ENCODE data around the gene FRK.
"Not testable (repeated sequence)": the region's sequence is repeated elsewhere in the genome, so short reads cannot be mapped to it uniquely, and the experiment has no call there.

Gene FRK

DNA sequence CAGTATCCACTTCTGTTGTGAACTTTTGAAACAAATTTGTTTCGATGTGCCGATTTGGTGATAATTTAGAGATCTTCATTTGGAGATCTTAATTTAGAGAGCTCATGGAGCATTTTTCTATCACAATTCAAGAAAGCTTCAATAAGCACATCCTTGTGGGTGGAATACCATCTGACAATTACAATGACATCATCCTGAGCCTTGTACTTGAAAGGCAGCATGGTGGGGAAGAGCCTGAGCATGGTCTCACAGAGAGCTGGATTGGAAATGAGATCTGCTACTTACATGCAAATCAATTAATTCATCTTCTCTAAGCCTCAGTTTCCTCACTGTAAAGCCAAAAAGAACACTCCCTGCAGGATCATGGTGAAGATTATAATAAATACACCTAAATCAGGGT, 75.9 kb downstream of the FRK start:
- H3K4me3 ChIP-seq (ENCODE audit: low read depth, low read length) = no peak overlapping the region

DNA sequence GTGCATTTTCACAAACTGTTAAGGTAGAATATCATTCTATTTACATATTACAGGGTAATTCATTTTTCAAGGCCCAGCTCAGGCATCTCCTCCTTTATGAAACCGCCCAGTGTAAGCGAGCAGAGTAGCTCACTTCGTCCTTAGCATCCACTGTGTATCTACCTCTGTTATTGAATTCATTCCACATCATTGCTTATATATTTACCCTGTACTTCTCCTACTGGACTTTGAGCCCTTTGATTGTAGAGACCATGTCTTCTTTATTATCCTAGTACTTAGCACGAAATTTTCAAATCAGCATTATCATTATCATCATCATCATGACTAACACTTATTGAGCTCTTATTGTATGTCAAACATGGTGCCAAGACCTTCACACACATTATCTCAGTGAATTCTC, 76.7 kb downstream of the FRK start:
- H3K27me3 ChIP-seq (ENCODE audit: control insufficient read depth, insufficient read depth, low read length) = no peaks in the 10 kb centered on the region

More for the DNA sequence above, 75.9 kb downstream of the FRK start:
- no peak overlapping the region for H3K9ac ChIP-seq (ENCODE audit: low read depth, low read length)
- no peaks in the 10 kb centered on the region for H3K27me3 ChIP-seq (ENCODE audit: control insufficient read depth, insufficient read depth, low read length)
- no peaks in the 10 kb centered on the region for H3K4me1 ChIP-seq (ENCODE audit: control insufficient read depth, insufficient read depth, low read length)
- no peaks in the 10 kb centered on the region for H3K36me3 ChIP-seq (ENCODE audit: control insufficient read depth, insufficient read depth, low read length)
- no peaks in the 10 kb centered on the region for H3K9me3 ChIP-seq (ENCODE audit: control insufficient read depth, insufficient read depth, low read length)

DNA sequence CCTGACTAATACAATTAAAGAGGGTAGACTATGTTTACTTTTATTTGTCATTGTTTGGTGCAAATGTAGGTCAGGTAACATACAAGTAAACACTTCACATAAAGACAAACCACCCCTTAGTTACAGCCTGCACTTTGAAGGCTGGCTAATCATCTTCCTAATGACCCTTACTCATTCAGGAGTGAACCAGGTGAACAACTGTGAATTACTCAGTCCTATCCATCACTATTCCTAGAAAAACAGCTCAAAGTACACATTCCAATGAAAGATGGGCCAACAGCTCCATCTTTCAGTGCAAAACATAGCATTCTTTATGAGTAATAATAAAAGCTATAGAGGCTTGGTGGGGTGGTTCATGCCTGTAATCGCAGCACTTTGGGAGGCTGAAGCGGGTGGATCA, 78.2 kb downstream of the FRK start:
- H3K9me3 ChIP-seq (ENCODE audit: control insufficient read depth, insufficient read depth, low read length) = no peaks in the 10 kb centered on the region
- H3K4me3 ChIP-seq (ENCODE audit: low read depth, low read length) = no peak overlapping the region
- no peaks in the 10 kb centered on the region for H3K27me3 ChIP-seq (ENCODE audit: control insufficient read depth, insufficient read depth, low read length)
- H3K9ac ChIP-seq (ENCODE audit: low read depth, low read length) = no peak overlapping the region
- H3K36me3 ChIP-seq (ENCODE audit: control insufficient read depth, insufficient read depth, low read length) = no peaks in the 10 kb centered on the region
- no peaks in the 10 kb centered on the region for H3K4me1 ChIP-seq (ENCODE audit: control insufficient read depth, insufficient read depth, low read length)

More for the DNA sequence above, 76.7 kb downstream of the FRK start:
- H3K36me3 ChIP-seq (ENCODE audit: control insufficient read depth, insufficient read depth, low read length) = no peaks in the 10 kb centered on the region
- H3K4me1 ChIP-seq (ENCODE audit: control insufficient read depth, insufficient read depth, low read length) = no peaks in the 10 kb centered on the region
- H3K4me3 ChIP-seq (ENCODE audit: low read depth, low read length) = no peak overlapping the region
- no peak overlapping the region for H3K9ac ChIP-seq (ENCODE audit: low read depth, low read length)
- no peaks in the 10 kb centered on the region for H3K9me3 ChIP-seq (ENCODE audit: control insufficient read depth, insufficient read depth, low read length)

DNA sequence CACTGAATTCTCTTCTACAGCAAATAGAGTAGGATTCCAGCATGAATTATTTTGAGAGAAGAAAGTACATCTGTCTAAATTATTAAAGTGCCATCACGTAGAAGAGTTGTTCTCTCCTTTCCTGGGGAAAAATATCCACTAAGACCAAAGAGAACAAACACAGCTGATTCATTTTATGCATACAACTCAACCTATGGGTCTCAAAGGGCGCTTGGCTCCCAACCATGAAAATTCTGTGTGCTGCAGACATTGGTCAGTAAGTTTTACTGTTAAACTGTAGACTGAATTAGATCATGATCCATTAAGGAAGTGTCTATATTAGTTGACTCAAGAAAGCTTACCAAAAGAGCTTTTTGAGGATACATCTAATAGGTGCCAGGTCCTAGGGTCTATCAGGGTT, 83.5 kb downstream of the FRK start:
- Histone ChIP-seq H3K9ac (ENCODE audit: low read depth, low read length) (no peak overlapping the region), H3K27me3 (ENCODE audit: control insufficient read depth, insufficient read depth, low read length) (no peaks in the 10 kb centered on the region), H3K36me3 (ENCODE audit: control insufficient read depth, insufficient read depth, low read length) (no peaks in the 10 kb centered on the region), H3K4me1 (ENCODE audit: control insufficient read depth, insufficient read depth, low read length) (no peaks in the 10 kb centered on the region), H3K9me3 (ENCODE audit: control insufficient read depth, insufficient read depth, low read length) (no peaks in the 10 kb centered on the region), H3K4me3 (ENCODE audit: low read depth, low read length) (no peak overlapping the region)

DNA sequence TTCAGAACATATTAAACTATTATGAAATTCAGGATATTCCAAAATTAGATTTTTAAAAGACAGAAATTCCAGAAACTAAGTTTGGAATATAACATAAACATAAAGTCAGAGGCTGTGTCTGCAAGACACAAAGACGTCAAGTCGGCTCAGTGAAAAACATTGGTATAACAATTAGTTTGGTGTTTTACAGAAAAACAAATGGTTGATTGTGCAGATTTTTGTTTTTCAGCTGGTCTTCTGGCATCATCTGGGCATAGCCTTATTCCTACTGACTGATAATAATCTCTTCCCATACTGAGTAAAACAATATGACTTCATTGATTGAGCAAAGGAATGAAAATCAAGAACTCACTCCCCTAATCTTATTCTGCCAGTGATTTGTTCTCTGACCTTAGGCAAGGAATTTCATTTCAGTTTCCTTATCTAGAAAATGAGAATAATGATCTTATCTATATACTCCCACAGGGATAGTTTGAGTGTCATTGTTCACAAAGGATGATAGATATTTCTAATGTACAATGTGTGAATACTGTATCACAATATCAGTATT, 84.3 kb downstream of the FRK start:
- Histone ChIP-seq H3K9ac (ENCODE audit: low read depth, low read length) (no peak overlapping the region), H3K4me3 (ENCODE audit: low read depth, low read length) (no peak overlapping the region), H3K4me1 (ENCODE audit: control insufficient read depth, insufficient read depth, low read length) (no peaks in the 10 kb centered on the region), H3K27me3 (ENCODE audit: control insufficient read depth, insufficient read depth, low read length) (no peaks in the 10 kb centered on the region), H3K36me3 (ENCODE audit: control insufficient read depth, insufficient read depth, low read length) (no peaks in the 10 kb centered on the region), H3K9me3 (ENCODE audit: control insufficient read depth, insufficient read depth, low read length) (no peaks in the 10 kb centered on the region)

DNA sequence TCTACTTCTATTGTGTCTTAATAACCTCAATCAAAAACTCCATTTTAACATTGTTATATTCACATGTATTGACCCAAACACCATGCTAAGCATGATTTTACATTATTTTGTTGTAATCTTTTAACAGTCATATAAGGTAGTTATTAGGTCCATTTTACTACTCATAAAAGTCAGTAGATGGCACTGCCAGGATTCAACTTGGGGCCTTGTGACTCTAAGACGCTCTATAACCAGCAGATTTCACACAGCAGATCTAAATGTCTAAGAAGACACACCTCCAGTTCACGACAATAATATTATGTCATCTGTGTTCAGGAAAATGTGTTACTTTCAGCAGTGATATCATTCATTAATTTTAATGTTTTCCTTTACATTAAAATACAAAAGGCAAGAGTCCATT, 88.0 kb downstream of the FRK start:
- H3K9me3 ChIP-seq (ENCODE audit: control insufficient read depth, insufficient read depth, low read length) = no peaks in the 10 kb centered on the region
- no peak overlapping the region for H3K4me3 ChIP-seq (ENCODE audit: low read depth, low read length)
- no peaks in the 10 kb centered on the region for H3K36me3 ChIP-seq (ENCODE audit: control insufficient read depth, insufficient read depth, low read length)
- H3K9ac ChIP-seq (ENCODE audit: low read depth, low read length) = no peak overlapping the region
- no peaks in the 10 kb centered on the region for H3K27me3 ChIP-seq (ENCODE audit: control insufficient read depth, insufficient read depth, low read length)
- H3K4me1 ChIP-seq (ENCODE audit: control insufficient read depth, insufficient read depth, low read length) = no peaks in the 10 kb centered on the region

DNA sequence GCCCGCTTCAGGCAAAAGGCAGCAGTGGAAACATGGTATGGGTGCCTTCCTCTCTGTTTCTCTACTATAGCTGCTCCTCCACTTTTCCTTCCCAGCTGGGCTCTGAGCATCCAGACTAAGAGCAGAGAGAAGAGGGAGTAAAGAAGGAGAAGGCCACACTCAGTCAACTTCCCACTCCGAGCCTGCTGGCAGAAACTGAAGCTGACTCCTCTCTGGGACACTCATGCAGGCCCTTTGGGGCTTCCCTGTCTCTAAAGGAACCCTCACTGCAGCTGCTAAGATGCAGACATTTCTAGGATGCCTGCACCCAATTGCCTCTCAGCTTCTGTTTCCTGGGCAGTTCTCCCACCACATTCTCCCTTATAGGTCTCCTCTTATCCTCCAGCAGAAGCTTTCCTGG, 88.9 kb downstream of the FRK start:
- Histone ChIP-seq H3K4me1 (ENCODE audit: control insufficient read depth, insufficient read depth, low read length) (no peaks in the 10 kb centered on the region), H3K4me3 (ENCODE audit: low read depth, low read length) (no peak overlapping the region), H3K36me3 (ENCODE audit: control insufficient read depth, insufficient read depth, low read length) (no peaks in the 10 kb centered on the region), H3K9me3 (ENCODE audit: control insufficient read depth, insufficient read depth, low read length) (no peaks in the 10 kb centered on the region), H3K9ac (ENCODE audit: low read depth, low read length) (no peak overlapping the region), H3K27me3 (ENCODE audit: control insufficient read depth, insufficient read depth, low read length) (no peaks in the 10 kb centered on the region)

DNA sequence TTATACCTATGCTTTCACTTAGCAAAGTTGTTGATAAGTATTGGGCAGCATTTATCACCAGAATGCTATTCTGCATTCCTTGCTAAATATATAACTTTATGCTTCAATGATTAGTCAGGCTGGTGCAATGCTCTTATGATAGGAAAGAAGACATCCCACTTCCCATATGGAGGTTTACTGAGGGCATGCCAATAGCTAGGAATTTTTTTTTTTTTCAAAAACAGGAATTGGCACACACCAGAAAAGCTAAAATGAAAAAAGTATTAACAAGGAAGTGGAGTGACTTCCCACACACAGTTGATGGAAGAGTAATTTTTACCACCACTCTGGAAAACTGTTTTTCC, 90.8 kb downstream of the FRK start:
- H3K4me3 ChIP-seq (ENCODE audit: low read depth, low read length) = no peak overlapping the region
- no peaks in the 10 kb centered on the region for H3K27me3 ChIP-seq (ENCODE audit: control insufficient read depth, insufficient read depth, low read length)
- H3K9me3 ChIP-seq (ENCODE audit: control insufficient read depth, insufficient read depth, low read length) = no peaks in the 10 kb centered on the region
- no peak overlapping the region for H3K9ac ChIP-seq (ENCODE audit: low read depth, low read length)
- H3K36me3 ChIP-seq (ENCODE audit: control insufficient read depth, insufficient read depth, low read length) = no peaks in the 10 kb centered on the region
- H3K4me1 ChIP-seq (ENCODE audit: control insufficient read depth, insufficient read depth, low read length) = no peaks in the 10 kb centered on the region

DNA sequence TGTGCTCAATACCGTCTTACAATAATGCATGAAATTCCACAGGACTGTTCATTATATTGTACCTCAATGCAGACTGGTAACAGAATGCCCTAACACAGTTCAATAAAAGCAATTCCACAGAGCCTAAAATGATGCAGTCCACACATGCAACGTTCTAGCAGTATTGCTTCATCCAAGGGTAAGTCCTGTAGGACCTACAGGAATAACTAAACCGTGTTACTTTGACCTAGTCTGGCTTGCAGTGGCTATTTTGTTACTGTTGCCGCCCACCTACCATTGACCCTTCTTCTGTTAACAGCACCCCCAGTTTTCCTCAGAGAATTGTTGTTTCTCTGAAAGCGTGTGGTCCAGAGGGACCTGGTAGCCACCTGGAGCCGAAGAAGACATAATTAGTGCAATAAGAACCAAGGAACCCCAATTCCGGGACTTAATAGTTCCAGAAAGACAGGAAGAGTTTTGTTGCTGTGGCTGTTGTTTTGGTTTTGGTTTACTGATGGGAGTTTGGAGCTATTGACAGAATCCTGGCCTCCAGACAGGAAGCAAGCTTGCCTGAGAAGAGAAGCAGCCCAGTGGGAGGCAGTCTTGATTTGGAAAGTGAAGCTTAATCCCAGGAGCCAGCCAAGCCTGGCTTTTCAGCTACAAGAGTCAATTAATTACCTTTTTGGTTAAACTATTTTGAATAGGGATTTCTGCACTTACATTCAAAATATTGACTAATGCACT, 91.3 kb downstream of the FRK start:
- no peaks in the 10 kb centered on the region for H3K27me3 ChIP-seq (ENCODE audit: control insufficient read depth, insufficient read depth, low read length)
- no peaks in the 10 kb centered on the region for H3K4me1 ChIP-seq (ENCODE audit: control insufficient read depth, insufficient read depth, low read length)
- H3K9ac ChIP-seq (ENCODE audit: low read depth, low read length) = no peak overlapping the region
- H3K36me3 ChIP-seq (ENCODE audit: control insufficient read depth, insufficient read depth, low read length) = no peaks in the 10 kb centered on the region
- H3K4me3 ChIP-seq (ENCODE audit: low read depth, low read length) = no peak overlapping the region
- no peaks in the 10 kb centered on the region for H3K9me3 ChIP-seq (ENCODE audit: control insufficient read depth, insufficient read depth, low read length)

DNA sequence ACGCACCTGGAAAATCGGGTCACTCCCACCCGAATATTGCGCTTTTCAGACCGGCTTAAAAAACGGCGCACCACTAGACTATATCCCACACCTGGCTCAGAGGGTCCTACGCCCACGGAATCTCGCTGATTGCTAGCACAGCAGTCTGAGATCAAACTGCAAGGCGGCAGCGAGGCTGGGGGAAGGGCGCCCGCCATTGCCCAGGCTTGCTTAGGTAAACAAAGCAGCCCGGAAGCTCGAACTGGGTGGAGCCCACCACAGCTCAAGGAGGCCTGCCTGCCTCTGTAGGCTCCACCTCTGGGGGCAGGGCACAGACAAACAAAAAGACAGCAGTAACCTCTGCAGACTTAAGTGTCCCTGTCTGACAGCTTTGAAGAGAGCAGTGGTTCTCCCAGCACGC, 100.4 kb downstream of the FRK start:
- not testable (repeated sequence) for H3K4me1 ChIP-seq (ENCODE audit: control insufficient read depth, insufficient read depth, low read length); H3K36me3 ChIP-seq (ENCODE audit: control insufficient read depth, insufficient read depth, low read length); H3K4me3 ChIP-seq (ENCODE audit: low read depth, low read length); H3K9me3 ChIP-seq (ENCODE audit: control insufficient read depth, insufficient read depth, low read length); H3K27me3 ChIP-seq (ENCODE audit: control insufficient read depth, insufficient read depth, low read length); H3K9ac ChIP-seq (ENCODE audit: low read depth, low read length)

DNA sequence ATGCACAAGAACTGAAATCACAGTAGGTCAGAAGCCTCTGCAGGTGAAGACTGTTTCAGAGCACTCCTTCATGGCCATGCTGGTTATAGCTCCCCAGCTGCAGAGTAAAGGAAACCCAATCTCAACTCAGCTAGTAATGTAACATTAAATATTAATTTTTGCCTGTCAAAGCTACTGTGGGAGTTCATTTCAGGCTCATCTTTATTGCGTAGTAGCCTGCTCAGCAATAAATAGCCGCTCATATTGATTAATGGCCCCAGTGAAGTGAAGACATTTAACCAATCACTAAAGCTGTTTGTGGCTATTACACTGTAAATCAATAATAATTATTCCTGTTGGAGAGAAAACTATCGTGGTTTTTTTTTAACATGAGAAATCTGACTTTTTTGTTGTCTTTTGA, 101.7 kb downstream of the FRK start:
- H3K27me3 ChIP-seq (ENCODE audit: control insufficient read depth, insufficient read depth, low read length) = no peaks in the 10 kb centered on the region
- H3K4me1 ChIP-seq (ENCODE audit: control insufficient read depth, insufficient read depth, low read length) = no peaks in the 10 kb centered on the region
- H3K36me3 ChIP-seq (ENCODE audit: control insufficient read depth, insufficient read depth, low read length) = no peaks in the 10 kb centered on the region
- no peak overlapping the region for H3K4me3 ChIP-seq (ENCODE audit: low read depth, low read length)
- no peaks in the 10 kb centered on the region for H3K9me3 ChIP-seq (ENCODE audit: control insufficient read depth, insufficient read depth, low read length)
- H3K9ac ChIP-seq (ENCODE audit: low read depth, low read length) = no peak overlapping the region

DNA sequence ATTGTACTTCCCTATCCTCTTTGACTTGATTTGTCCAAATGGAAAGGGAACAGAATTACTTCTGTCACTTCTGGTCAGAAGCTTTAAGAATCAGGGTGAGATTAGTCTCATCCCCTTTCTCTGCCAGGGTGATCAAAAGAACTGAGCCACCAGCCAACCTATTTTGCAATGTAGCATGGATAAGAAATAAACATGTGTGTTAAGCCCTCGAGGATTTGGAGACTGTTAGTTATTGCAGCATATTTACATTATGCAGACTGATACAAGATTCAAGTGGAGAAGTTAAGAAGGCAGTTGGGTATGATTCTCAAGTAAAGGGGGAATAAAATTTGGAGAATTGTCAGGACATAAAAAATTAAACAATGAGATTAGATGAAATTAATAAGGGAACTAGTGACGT, 106.0 kb downstream of the FRK start:
- no peak overlapping the region for H3K4me3 ChIP-seq (ENCODE audit: low read depth, low read length)
- H3K27me3 ChIP-seq (ENCODE audit: control insufficient read depth, insufficient read depth, low read length) = no peaks in the 10 kb centered on the region
- no peak overlapping the region for H3K9ac ChIP-seq (ENCODE audit: low read depth, low read length)
- no peaks in the 10 kb centered on the region for H3K4me1 ChIP-seq (ENCODE audit: control insufficient read depth, insufficient read depth, low read length)
- H3K36me3 ChIP-seq (ENCODE audit: control insufficient read depth, insufficient read depth, low read length) = no peaks in the 10 kb centered on the region
- H3K9me3 ChIP-seq (ENCODE audit: control insufficient read depth, insufficient read depth, low read length) = no peaks in the 10 kb centered on the region
